K562 (cell line): ENCODE measurements around the gene KRT36. TPM values are rescaled to one million over a fixed set of nuclear protein-coding genes. Genes with fewer than 3 reads are reported as not detected.

Experiments
- ATAC-seq: fragments of 200-7000 bp; cut with Tn5 transposase; 3 replicates; pipeline ENCODE4 v1.9.1; 2020; ENCODE audit warnings: moderate library complexity
- BruUV-seq: library from RNA; stranded (reverse); fragments of 400-500 nt; replicated peaks from 2 replicates; lab custom pipeline; 2021; lab: Mats Ljungman, UMichigan
- CTCF ChIA-PET: fragments of 300-600 bp; formaldehyde crosslinking; extraction: SDS; loops from one replicate; lab custom pipeline; 2021; ENCODE audit warnings: low intra/inter-chr PET ratio; lab: Yijun Ruan, JAX
- POLR2A ChIA-PET: fragments of 300-600, 350-650 bp; sonication (Branson Sonifier 250); formaldehyde crosslinking; extraction: SDS; loops from one replicate; lab custom pipeline; 2021; ENCODE audit warnings: antibody characterized with exemption, inconsistent platforms; lab: Yijun Ruan, JAX
- DNase-seq, 4 experiments: peaks; one replicate each; pipeline versions ENCODE4 v3.0.0 to v3.0.0-alpha.2; 2011 to 2018; ENCODE audit warnings: low spot score in 3 of 4, mixed read lengths in 3 of 4; ENCODE audit errors: extremely low read depth in 1 of 4
- FAIRE-seq: peaks from 2 replicates; lab custom pipeline; 2011; peaks lifted over from hg19 to GRCh38; lab: Jason Lieb, UNC
- H2AFZ ChIP-seq: 2 replicates; pipeline ENCODE4 v1.6.0; 2011; ENCODE audit warnings: low read depth, low read length, control low read depth, inconsistent platforms
- H3K27ac ChIP-seq: fragments of 200-600 bp; 3 replicates; pipeline ENCODE4 v1.8.0; 2011; ENCODE audit warnings: low read depth, mild to moderate bottlenecking, control low read depth, inconsistent platforms, low read length, moderate library complexity, mixed read lengths; ENCODE audit errors: extremely low read depth
- H3K27me3 ChIP-seq, 2 experiments: fragments of 300-600 bp in 1 of 2; 2 replicates in 1 of 2; 3 replicates in 1 of 2; pipeline versions ENCODE4 v1.6.0 to v1.8.0; 2011; ENCODE audit warnings: inconsistent platforms in 2 of 2, low read length in 2 of 2, mild to moderate bottlenecking in 1 of 2, mixed read lengths in 1 of 2, moderate library complexity in 1 of 2; ENCODE audit not compliant: control insufficient read depth in 2 of 2, insufficient read depth in 2 of 2
- H3K36me3 ChIP-seq: fragments of 300-600 bp; 3 replicates; pipeline ENCODE4 v1.8.0; 2011; ENCODE audit warnings: mild to moderate bottlenecking, low read length, inconsistent platforms; ENCODE audit not compliant: control insufficient read depth, insufficient read depth
- H3K4me1 ChIP-seq, 2 experiments: fragments of 200-600 bp in 1 of 2; replicated peaks in 1 of 2; 2 replicates in 1 of 2; 3 replicates in 1 of 2; pipeline versions ENCODE4 v1.5.1 to v1.8.0; 2011; ENCODE audit warnings: inconsistent platforms in 2 of 2, low read length in 2 of 2, mild to moderate bottlenecking in 1 of 2, mixed read lengths in 1 of 2, moderate library complexity in 1 of 2; ENCODE audit not compliant: control insufficient read depth in 2 of 2, insufficient read depth in 2 of 2
- H3K4me2 ChIP-seq: 2 replicates; pipeline ENCODE4 v1.6.1; 2011; ENCODE audit warnings: low read length, control low read depth, inconsistent platforms, mixed read lengths; ENCODE audit not compliant: insufficient read depth
- H3K4me3 ChIP-seq: fragments of 200-600 bp; sonication (generic), shearing (Covaris generic); 2 replicates; pipeline ENCODE4 v1.5.1; 2016; ENCODE audit warnings: control low read depth, inconsistent platforms
- H3K79me2 ChIP-seq: fragments of 200-600 bp; 3 replicates; pipeline ENCODE4 v1.8.0; 2011; ENCODE audit warnings: low read length, inconsistent platforms; ENCODE audit not compliant: control insufficient read depth, insufficient read depth
- H3K9ac ChIP-seq, 2 experiments: 2 replicates each; pipeline versions ENCODE4 v1.6.0 to v1.6.1; 2011; ENCODE audit warnings: low read depth in 2 of 2, low read length in 2 of 2, control low read depth in 1 of 2, inconsistent platforms in 1 of 2, mild to moderate bottlenecking in 1 of 2, mixed read lengths in 1 of 2; ENCODE audit not compliant: insufficient read depth in 1 of 2
- H3K9me1 ChIP-seq: one replicate; pipeline ENCODE4 v1.6.0; 2011; ENCODE audit warnings: inconsistent platforms, mild to moderate bottlenecking, low read length, moderate library complexity; ENCODE audit not compliant: control insufficient read depth, insufficient read depth
- H3K9me3 ChIP-seq: replicated peaks from 2 replicates; pipeline ENCODE4 v1.5.1; 2011; ENCODE audit warnings: low read depth, low read length, inconsistent platforms; ENCODE audit not compliant: control insufficient read depth, insufficient read depth
- H4K20me1 ChIP-seq: replicated peaks from 2 replicates; pipeline ENCODE4 v1.6.1; 2011; ENCODE audit warnings: low read length, inconsistent platforms, mixed read lengths; ENCODE audit not compliant: control insufficient read depth, insufficient read depth
- BMI1 ChIP-seq: fragments of 150-350 bp; IDR thresholded peaks from 2 replicates; pipeline ENCODE4 v1.6.1; 2014; ENCODE audit warnings: low read length
- FIP1L1 ChIP-seq: fragments of 200-400 bp; formaldehyde crosslinking; IDR thresholded peaks from 2 replicates; pipeline ENCODE4 v1.6.1; 2018; ENCODE audit warnings: mild to moderate bottlenecking, low read depth, low read length; ENCODE audit not compliant: poor library complexity, severe bottlenecking
- FOXJ2 ChIP-seq: fragments of 200-800 bp; sonication (Bioruptor generic); IDR thresholded peaks from 2 replicates; pipeline ENCODE4 v1.6.1; 2016; ENCODE audit warnings: missing genetic modification characterization, missing compliant biosample characterization
- FOXO4 ChIP-seq: fragments of 450-650 bp; formaldehyde crosslinking; IDR thresholded peaks from 2 replicates; pipeline ENCODE4 v1.4.0; 2020; ENCODE audit warnings: mild to moderate bottlenecking, moderate library complexity
- GTF3C2 ChIP-seq: IDR thresholded peaks from 3 replicates; pipeline ENCODE4 v1.6.1; 2011; ENCODE audit warnings: borderline replicate concordance, mild to moderate bottlenecking, moderate library complexity; ENCODE audit not compliant: insufficient read length; ENCODE audit errors: extremely low read depth
- KDM2B ChIP-seq: fragments of 250-450 bp; sonication (Bioruptor Pico); IDR thresholded peaks from 2 replicates; pipeline ENCODE4 v1.8.0; 2021; ENCODE audit warnings: mild to moderate bottlenecking, moderate library complexity
- NR4A1 ChIP-seq, 2 experiments: fragments of 250-450 bp in 1 of 2; fragments of 450-650 bp in 1 of 2; sonication (Bioruptor Pico) in 1 of 2; IDR thresholded peaks; 2 replicates each; pipeline versions ENCODE4 v1.4.0 to v1.6.1; 2016 to 2020; ENCODE audit warnings: mild to moderate bottlenecking in 2 of 2, missing compliant biosample characterization in 1 of 2, missing genetic modification characterization in 1 of 2, moderate library complexity in 1 of 2
- NRF1 ChIP-seq, 2 experiments: fragments of 450-650 bp; IDR thresholded peaks in 1 of 2; conservative IDR thresholded peaks in 1 of 2; 2 replicates each; pipeline ENCODE4 v1.6.1; 2014; ENCODE audit warnings: mild to moderate bottlenecking in 2 of 2
- OTX1 ChIP-seq: fragments of 450-650 bp; formaldehyde crosslinking; IDR thresholded peaks from 2 replicates; pipeline ENCODE4 v1.4.0; 2022; ENCODE audit warnings: mild to moderate bottlenecking
- SAP30 ChIP-seq: fragments of 200-600 bp; sonication (generic); IDR thresholded peaks from 2 replicates; pipeline ENCODE4 v1.6.1; 2012; ENCODE audit warnings: borderline replicate concordance, low read depth, mild to moderate bottlenecking, moderate library complexity, low read length, control low read depth, inconsistent platforms; ENCODE audit not compliant: insufficient read depth, poor library complexity, severe bottlenecking
- SLC30A9 ChIP-seq: fragments of 250-450 bp; sonication (Bioruptor Pico); IDR thresholded peaks from 2 replicates; pipeline ENCODE4 v1.8.0; 2022; ENCODE audit warnings: mild to moderate bottlenecking, moderate library complexity
- SMARCA5 ChIP-seq: fragments of 450-650 bp; IDR thresholded peaks from 2 replicates; pipeline ENCODE4 v1.6.1; 2016
- SUPT5H ChIP-seq: fragments of 450-650 bp; IDR thresholded peaks from 2 replicates; pipeline ENCODE4 v1.6.1; 2016
- ZBTB11 ChIP-seq, 3 experiments: fragments of 200-800 bp in 1 of 3; fragments of 250-450 bp in 1 of 3; fragments of 450-650 bp in 1 of 3; sonication (Bioruptor Pico) in 1 of 3; sonication (Bioruptor generic) in 1 of 3; formaldehyde crosslinking in 1 of 3; IDR thresholded peaks; 2 replicates each; pipeline versions ENCODE4 v1.6.1 to v1.8.0; 2016 to 2022; ENCODE audit warnings: mild to moderate bottlenecking in 2 of 3, missing genetic modification characterization in 2 of 3, missing compliant biosample characterization in 1 of 3, moderate library complexity in 1 of 3
- ZNF77 ChIP-seq: fragments of 250-450 bp; sonication (Bioruptor Pico); IDR thresholded peaks from 2 replicates; pipeline ENCODE4 v1.5.0; 2020
- WGBS: fragments of 100-300 bp; shearing (Covaris generic); methylation state at CpG from one replicate; pipeline ENCODE4 v1.1.6; 2016; ENCODE audit warnings: low coverage, mixed read lengths; ENCODE audit not compliant: insufficient coverage; ENCODE audit errors: missing lambda C conversion rate; 5-methylcytosine and 5-hydroxymethylcytosine counted together
- in situ Hi-C: fragments of 300-500 bp; cut with MboI; formaldehyde crosslinking; loops from 4 replicates; pipeline ENCODE4 v1.15.0; 2018; ENCODE audit warnings: inconsistent platforms, mixed read lengths
- intact Hi-C: fragments of 100-400 bp; cut with micrococcal nuclease; formaldehyde crosslinking; loops from 2 replicates; pipeline ENCODE4 v1.14.2; 2022
- polyA plus RNA-seq, 8 experiments: library from polyadenylated mRNA; depleted of rRNA in 4 of 8; stranded (reverse) in 5 of 8; unstranded in 3 of 8; fragments of >200 nt; fragmentation: Nextera tagmentation in 2 of 8; fragmentation: Illumina TruSeq in 1 of 8; extraction: Ambion mirVana in 2 of 8; extraction: Trizol in 1 of 8; gene quantifications; 2 replicates each; pipeline versions ENCODE4 v1.2.1 to v1.2.3, GENCODE V29; 2011 to 2014; ENCODE audit warnings: inconsistent platforms in 1 of 8, missing spikeins in 1 of 8
- total RNA-seq, 7 experiments: library from RNA; depleted of rRNA in 6 of 7; stranded (reverse); fragments of >200 nt in 6 of 7; fragmentation: Illumina TruSeq in 2 of 7; extraction: Trizol in 2 of 7; gene quantifications; 2 replicates each; pipeline versions ENCODE4 v1.2.1 to v1.2.3, GENCODE V29; 2011 to 2021; ENCODE audit warnings: low replicate concordance in 1 of 7

KRT36 gene
- total and polyA plus RNA-seq, 9 of the 15 experiments (the other 6 are each of a cell fraction or from before 2014, with no cell fraction given) = 0.04 TPM; not detected in 8

GRCh38 chr17:41475421-41475820, 14.3 kb downstream of the KRT36 start:
- ChIA-PET POLR2A (interaction anchor here (0.7 kb wide), 1 partner anchor 161 kb away, joined by 3 read pairs; no protein-coding TSS in a partner anchor), CTCF (no interaction called here)
- ATAC-seq = no peak
- Histone ChIP-seq H3K27me3 (peaks cover 9 to 59% of the 10 kb centered on the region in 2 experiments), H4K20me1 (no peaks in the 10 kb centered on the region), H3K4me3 (no peak overlapping the region), H3K9me1 (no peaks in the 10 kb centered on the region), H3K4me1 (peaks cover 3 to 4% of the 10 kb centered on the region in 2 experiments; a peak in 2 of 5 replicates), H3K4me2 (no peak overlapping the region), H3K79me2 (no peaks in the 10 kb centered on the region), H2AFZ (no peak overlapping the region), H3K27ac (no peak overlapping the region), H3K9me3 (no peaks in the 10 kb centered on the region), H3K9ac (no peak overlapping the region), H3K36me3 (no peaks in the 10 kb centered on the region)
- no peak for FAIRE-seq
- in situ Hi-C loops = no loop called here
- 4% methylated on average over 4 of the region's 4 CpGs for WGBS
- DNase-seq = no peak
- intact Hi-C loops = no loop called here
- BruUV-seq = no TSS peak
- TF ChIP-seq KDM2B (CRISPR knock-in tag) (no peak), BMI1 (no peak), FIP1L1 (no peak), FOXJ2 (tag) (no peak), NRF1 (conservative IDR thresholded peaks at IDR 0.05 in 1 of 2, IDR thresholded peaks at IDR 0.05 in 1 of 2) (no peak), GTF3C2 (no peak), FOXO4 (CRISPR knock-in tag) (no peak), SMARCA5 (no peak), ZNF77 (CRISPR knock-in tag) (no peak), ZBTB11 (CRISPR knock-in tag; IDR thresholded peaks at IDR 0.05) (no peak), SAP30 (no peak), SLC30A9 (no peak), OTX1 (no peak), NR4A1 (CRISPR knock-in tag; IDR thresholded peaks at IDR 0.05) (no peak), NR4A1 (tag; IDR thresholded peaks at IDR 0.05) (no peak), SUPT5H (no peak)
